Prostate gland (tissue), 2 donors: Measurements from ENCODE around the gene SLC6A20. TPM values are rescaled to one million over a fixed set of nuclear protein-coding genes. Genes with fewer than 3 reads are reported as not detected.

Experiments used
- DNase-seq: peaks from one replicate; pipeline ENCODE4 v3.0.0-alpha.2; 2019; ENCODE audit warnings: low spot score
- H3K27ac ChIP-seq, 2 donors: fragments of 200-600 bp; sonication (generic); 2 replicates each; pipeline ENCODE4 v1.5.1; 2017 to 2019
- H3K27me3 ChIP-seq: fragments of 200-600 bp; sonication (generic); replicated peaks from 2 replicates; pipeline ENCODE4 v1.5.1; 2019; ENCODE audit not compliant: insufficient read depth
- H3K36me3 ChIP-seq, 2 donors: fragments of 200-600 bp; sonication (generic); 1 replicate in 1 of 2; 2 replicates in 1 of 2; pipeline versions ENCODE4 v1.5.1 to v1.8.1; 2017 to 2019
- H3K4me1 ChIP-seq: fragments of 200-600 bp; sonication (generic); replicated peaks from 2 replicates; pipeline ENCODE4 v1.5.1; 2019
- H3K4me3 ChIP-seq, 2 donors: fragments of 200-600 bp; sonication (generic); 2 replicates each; pipeline ENCODE4 v1.5.1; 2017 to 2019
- H3K9me3 ChIP-seq: fragments of 200-600 bp; sonication (generic); 2 replicates; pipeline ENCODE4 v1.5.1; 2017
- CTCF ChIP-seq, 4 experiments: fragments of 200-600 bp in 2 of 4; fragments of 450-650 bp in 2 of 4; sonication (generic) in 2 of 4; IDR thresholded peaks; 1 replicate in 3 of 4; 2 replicates in 1 of 4; pipeline ENCODE4 v1.5.1; 2016 to 2019; ENCODE audit warnings: antibody characterized with exemption in 4 of 4, mild to moderate bottlenecking in 2 of 4, moderate library complexity in 2 of 4
- POLR2A ChIP-seq: fragments of 450-650 bp; IDR thresholded peaks from one replicate; pipeline ENCODE4 v1.6.1; 2016; ENCODE audit warnings: antibody characterized with exemption, mild to moderate bottlenecking
- POLR2AphosphoS5 ChIP-seq: sonication (generic); formaldehyde crosslinking; IDR thresholded peaks from one replicate; pipeline ENCODE4 v1.6.1; 2017; ENCODE audit warnings: antibody characterized with exemption
- WGBS: methylation state at CpG from one replicate; pipeline ENCODE4 v1.1.5; 2018; 5-methylcytosine and 5-hydroxymethylcytosine counted together
- intact Hi-C: fragments of 100-400 bp; cut with DNase I; formaldehyde crosslinking; loops from one replicate; pipeline ENCODE4 v1.14.2; 2022
- total RNA-seq, 2 donors: library from RNA; depleted of rRNA; stranded (reverse); fragments of >200 nt; gene quantifications; one replicate each; pipeline ENCODE4 v1.1.0, GENCODE V29; 2016

SLC6A20 gene
- total RNA-seq, 2 donors from 2014 or later = 1.6 TPM; not detected in 1

DNA sequence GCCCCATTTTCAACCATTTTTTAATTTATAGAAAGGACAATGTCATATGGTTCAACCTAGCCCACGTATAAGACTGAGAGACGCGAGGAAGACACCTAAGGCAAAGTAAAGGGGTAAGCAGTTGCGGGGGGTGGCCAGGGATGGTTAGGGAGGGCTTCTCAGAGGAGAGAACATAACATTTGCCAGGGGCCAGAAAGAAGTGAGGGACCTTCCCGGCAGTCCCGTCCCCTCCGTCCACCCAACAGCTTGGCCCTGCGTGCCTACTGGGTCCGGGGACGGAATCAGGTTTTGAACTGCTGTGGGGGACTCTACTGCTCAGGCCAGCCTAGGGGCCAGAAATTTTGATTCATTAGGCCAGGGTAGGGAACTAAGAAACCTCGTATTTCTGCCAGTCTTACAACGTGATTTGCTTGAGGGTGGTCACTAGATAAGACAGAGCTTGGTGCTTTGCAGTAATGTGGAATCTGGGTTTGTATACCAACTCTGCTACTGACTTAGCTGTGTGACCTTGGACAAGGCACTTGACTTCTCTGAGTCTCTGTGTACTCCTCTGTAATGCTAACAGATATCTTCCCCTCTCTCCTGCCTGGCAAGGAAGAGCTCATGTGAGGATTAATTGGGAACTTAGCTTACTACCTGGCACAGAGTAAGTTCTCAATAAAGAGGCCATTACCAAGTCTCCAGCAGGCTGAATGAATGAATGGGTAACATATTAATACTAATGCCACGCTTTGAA lies 734 bp upstream of the SLC6A20 start:
- Histone ChIP-seq H3K36me3 (no peaks in the 10 kb centered on the region), H3K27ac (no peak overlapping the region), H3K4me3 (no peak overlapping the region), H3K27me3 (no peaks in the 10 kb centered on the region), H3K4me1 (peaks cover 5% of the 10 kb centered on the region), H3K9me3 (no peaks in the 10 kb centered on the region)
- 60% methylated on average over 13 of the region's 13 CpGs for WGBS
- no peak for TF ChIP-seq POLR2AphosphoS5
- no peak for TF ChIP-seq CTCF (IDR thresholded peaks at IDR 0.05)
- TF ChIP-seq POLR2A = no peak
- intact Hi-C loops = no loop called here
- DNase-seq = no peak

DNA sequence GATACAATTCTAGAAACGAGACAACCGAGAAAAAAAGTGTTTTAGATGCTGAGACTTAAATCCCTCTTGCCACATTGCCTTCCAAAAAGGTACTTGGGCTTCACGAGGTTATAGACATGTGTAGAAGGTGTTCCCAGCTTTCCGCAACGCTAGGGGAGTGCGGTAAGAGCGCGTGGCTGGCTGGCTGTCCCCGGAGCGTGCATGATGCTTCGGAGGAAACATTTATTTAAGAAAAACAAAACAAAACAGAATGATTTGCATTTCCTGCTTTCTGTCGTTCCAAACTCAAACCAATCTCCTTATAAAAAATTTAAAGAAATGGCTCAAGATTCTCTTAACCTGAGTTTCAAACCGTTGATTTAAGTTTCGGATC lies 841 bp downstream of the SLC6A20 start:
- Histone ChIP-seq H3K9me3 (no peaks in the 10 kb centered on the region), H3K4me1 (peaks cover 5% of the 10 kb centered on the region), H3K36me3 (no peaks in the 10 kb centered on the region), H3K27me3 (no peaks in the 10 kb centered on the region), H3K4me3 (peak overlapping the region in 1 of 2 donors; percentile 28), H3K27ac (no peak overlapping the region)
- intact Hi-C loops = no loop called here
- WGBS = 33% methylated on average over 14 of the region's 14 CpGs
- no peak for TF ChIP-seq POLR2A
- TF ChIP-seq CTCF (IDR thresholded peaks at IDR 0.05) = no peak
- TF ChIP-seq POLR2AphosphoS5 = no peak
- no peak for DNase-seq

GRCh38 chr3:45794660-45795059 lies 1.7 kb downstream of the SLC6A20 start:
- Histone ChIP-seq H3K9me3 (no peaks in the 10 kb centered on the region), H3K36me3 (no peaks in the 10 kb centered on the region), H3K4me3 (no peak overlapping the region), H3K27me3 (no peaks in the 10 kb centered on the region), H3K27ac (no peak overlapping the region), H3K4me1 (peaks cover 5% of the 10 kb centered on the region)
- DNase-seq = no peak
- TF ChIP-seq POLR2AphosphoS5 (no peak), CTCF (IDR thresholded peaks at IDR 0.05) (no peak), POLR2A (no peak)
- 90% methylated on average over 1 of the region's 1 CpG for WGBS
- intact Hi-C loops = no loop called here

GRCh38 chr3:45794177-45794560 lies 2.2 kb downstream of the SLC6A20 start:
- intact Hi-C loops = no loop called here
- Histone ChIP-seq H3K36me3 (no peaks in the 10 kb centered on the region), H3K4me3 (no peak overlapping the region), H3K9me3 (no peaks in the 10 kb centered on the region), H3K27me3 (no peaks in the 10 kb centered on the region), H3K4me1 (peaks cover 5% of the 10 kb centered on the region), H3K27ac (no peak overlapping the region)
- 96% methylated on average over 5 of the region's 5 CpGs for WGBS
- no peak for TF ChIP-seq POLR2AphosphoS5
- no peak for TF ChIP-seq POLR2A
- TF ChIP-seq CTCF (IDR thresholded peaks at IDR 0.05) = no peak
- DNase-seq = no peak

DNA sequence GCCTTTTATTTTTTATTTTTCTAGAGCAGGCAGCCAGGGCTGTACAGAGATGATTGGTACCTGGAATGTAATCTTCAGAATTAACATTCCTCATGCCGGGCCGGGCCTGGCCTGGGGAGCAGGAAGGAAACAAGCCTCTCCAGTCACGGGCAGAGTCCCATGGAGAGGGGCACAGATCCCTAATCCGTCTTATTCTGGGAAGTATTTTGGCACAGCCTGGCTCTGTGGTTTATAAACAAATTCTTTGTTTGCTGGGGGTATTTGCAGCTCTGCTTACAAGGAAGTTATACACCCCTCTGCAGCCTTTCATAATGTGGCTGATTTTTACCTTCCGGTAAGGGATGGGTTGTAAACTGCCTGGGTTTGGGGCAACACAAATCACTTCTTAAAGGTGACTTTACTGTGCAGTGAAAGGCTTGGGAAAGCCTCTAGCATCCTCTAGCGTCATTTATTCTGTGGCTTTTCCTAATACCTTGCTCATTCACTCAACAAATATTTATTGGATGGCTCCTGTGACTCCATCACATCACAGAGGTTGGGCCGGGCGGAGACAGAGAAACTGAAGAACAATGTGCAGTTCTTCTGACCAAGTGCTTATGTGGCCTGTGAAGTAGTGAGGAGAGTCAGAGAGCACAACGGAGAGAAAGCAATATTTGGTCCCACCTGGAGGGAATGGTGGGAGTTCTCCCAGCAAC lies 2.7 kb downstream of the SLC6A20 start:
- no peak overlapping the region for H3K27ac ChIP-seq
- no peaks in the 10 kb centered on the region for H3K36me3 ChIP-seq
- H3K4me1 ChIP-seq = peaks cover 5% of the 10 kb centered on the region
- intact Hi-C loops = no loop called here
- TF ChIP-seq CTCF (IDR thresholded peaks at IDR 0.05) (no peak), POLR2A (no peak), POLR2AphosphoS5 (no peak)
- H3K9me3 ChIP-seq = no peaks in the 10 kb centered on the region
- H3K4me3 ChIP-seq = no peak overlapping the region
- H3K27me3 ChIP-seq = no peaks in the 10 kb centered on the region
- no peak for DNase-seq
- WGBS = 49% methylated on average over 9 of the region's 9 CpGs
